ENCODE results near the gene MRPL22. TPM values are rescaled to one million over a fixed set of nuclear protein-coding genes. Genes with fewer than 3 reads are reported as not detected.

The MRPL22 gene
- total and polyA plus RNA-seq, 2 of the 13 experiments (the other 11 are each of a cell fraction or from before 2014, with no cell fraction given) = 66.8 to 84.8 TPM

GRCh38 chr5:154917757-154918156 is 23.1 kb upstream of the MRPL22 start:
- WGBS (ENCODE audit: low lambda C conversion rate) = 82% methylated on average over 4 of the region's 4 CpGs
- no peak for ATAC-seq
- no peak overlapping the region for H3K27ac ChIP-seq (ENCODE audit: extremely low read length, insufficient read depth, low read length)
- H3K4me3 ChIP-seq (replicated peaks in 1 of 3; ENCODE audit: insufficient read depth in 1 of 3, low read depth in 2 of 3, low read length in 3 of 3) = no peak overlapping the region
- in situ Hi-C loops (cut with HindIII; ENCODE audit: extremely low pct_ligation_motif_present, low pct_unique_long_range_greater_than_20kb) = no loop called here
- no peak overlapping the region for H2AFZ ChIP-seq (ENCODE audit: low read length)
- H3K36me3 ChIP-seq (replicated peaks in 1 of 2; ENCODE audit: control insufficient read depth in 1 of 2, insufficient read depth in 2 of 2, low read length in 2 of 2) = peaks cover 11 to 60% of the 10 kb centered on the region in 2 experiments
- H3K79me2 ChIP-seq (ENCODE audit: insufficient read depth, low read length) = no peaks in the 10 kb centered on the region
- no peaks in the 10 kb centered on the region for H4K20me1 ChIP-seq (ENCODE audit: insufficient read depth, low read length)
- no peaks in the 10 kb centered on the region for H3K27me3 ChIP-seq (ENCODE audit: control insufficient read depth in 1 of 2, insufficient read depth in 2 of 2, low read length in 2 of 2)
- no peaks in the 10 kb centered on the region for H3K9me3 ChIP-seq (ENCODE audit: low read length)
- ChIA-PET CTCF (ENCODE audit: low intra/inter-chr PET ratio, low total read pairs) (no interaction called here), POLR2A (no interaction called here)
- no peak for DNase-seq (ENCODE audit: low spot score)
- no TSS peak for BruUV-seq (replicated peaks)
- FAIRE-seq = no peak
- no peak for TF ChIP-seq ZNF7 (CRISPR knock-in tag; IDR thresholded peaks at IDR 0.05)
- no peak for TF ChIP-seq ZNF607 (CRISPR knock-in tag; IDR thresholded peaks at IDR 0.05; ENCODE audit: borderline replicate concordance)
- TF ChIP-seq MAFK (conservative IDR thresholded peaks at IDR 0.05 in 1 of 2, IDR thresholded peaks at IDR 0.05 in 1 of 2; ENCODE audit: low read length in 2 of 2) = no peak
- TF ChIP-seq, protein P1, sequence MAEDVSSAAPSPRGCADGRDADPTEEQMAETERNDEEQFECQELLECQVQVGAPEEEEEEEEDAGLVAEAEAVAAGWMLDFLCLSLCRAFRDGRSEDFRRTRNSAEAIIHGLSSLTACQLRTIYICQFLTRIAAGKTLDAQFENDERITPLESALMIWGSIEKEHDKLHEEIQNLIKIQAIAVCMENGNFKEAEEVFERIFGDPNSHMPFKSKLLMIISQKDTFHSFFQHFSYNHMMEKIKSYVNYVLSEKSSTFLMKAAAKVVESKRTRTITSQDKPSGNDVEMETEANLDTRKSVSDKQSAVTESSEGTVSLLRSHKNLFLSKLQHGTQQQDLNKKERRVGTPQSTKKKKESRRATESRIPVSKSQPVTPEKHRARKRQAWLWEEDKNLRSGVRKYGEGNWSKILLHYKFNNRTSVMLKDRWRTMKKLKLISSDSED (CRISPR knock-in tag; IDR thresholded peaks at IDR 0.05) = no peak
- no peak for TF ChIP-seq RBM22 (optimal IDR thresholded peaks at IDR 0.05; ENCODE audit: low read length)
- no peak for TF ChIP-seq SRSF1 (optimal IDR thresholded peaks at IDR 0.05; ENCODE audit: low read depth, low read length)
- TF ChIP-seq AKNA (CRISPR knock-in tag; IDR thresholded peaks at IDR 0.05; ENCODE audit: borderline replicate concordance) = no peak
- no peak for TF ChIP-seq RORA (CRISPR knock-in tag; IDR thresholded peaks at IDR 0.05)
- no peaks in the 10 kb centered on the region for H3K4me1 ChIP-seq (ENCODE audit: insufficient read depth, low read length)
- no peak overlapping the region for H3K4me2 ChIP-seq (ENCODE audit: low read depth, low read length)
- no peak overlapping the region for H3K9ac ChIP-seq (ENCODE audit: insufficient read depth, low read depth, low read length)
- intact Hi-C loops (cut with micrococcal nuclease; ENCODE audit: unreplicated experiment) = no loop called here
